NB4 (cell line): ENCODE data around the gene MTX1.
A peak's percentile ranks its signal among the peaks of the same experiment; 100 is the strongest.
"Not testable (repeated sequence)": the region's sequence is repeated elsewhere in the genome, so short reads cannot be mapped to it uniquely, and the experiment has no call there.

Source experiments
- DNase-seq: peaks from one replicate; pipeline ENCODE4 v3.0.0; 2010; ENCODE audit warnings: low read depth
- H3K4me3 ChIP-seq: one replicate; pipeline ENCODE4 v1.5.1; 2011; ENCODE audit warnings: mild to moderate bottlenecking, low read depth, low read length, moderate library complexity
- MYC ChIP-seq: IDR thresholded peaks from 2 replicates; pipeline ENCODE4 v1.6.1; 2011; ENCODE audit warnings: low read depth, low read length
- POLR2A ChIP-seq: IDR thresholded peaks from 2 replicates; pipeline ENCODE4 v1.6.1; 2011; ENCODE audit warnings: mild to moderate bottlenecking; ENCODE audit not compliant: insufficient read length; ENCODE audit errors: extremely low read depth
- TF ChIP-seq, protein P1 (sequence below): IDR thresholded peaks from 2 replicates; pipeline ENCODE4 v1.6.1; 2011; ENCODE audit warnings: low read depth, low read length
- TF ChIP-seq, protein P2 (sequence below): IDR thresholded peaks from one replicate; pipeline ENCODE4 v1.5.1; 2012; ENCODE audit warnings: low read depth, low read length

MTX1 gene

DNA sequence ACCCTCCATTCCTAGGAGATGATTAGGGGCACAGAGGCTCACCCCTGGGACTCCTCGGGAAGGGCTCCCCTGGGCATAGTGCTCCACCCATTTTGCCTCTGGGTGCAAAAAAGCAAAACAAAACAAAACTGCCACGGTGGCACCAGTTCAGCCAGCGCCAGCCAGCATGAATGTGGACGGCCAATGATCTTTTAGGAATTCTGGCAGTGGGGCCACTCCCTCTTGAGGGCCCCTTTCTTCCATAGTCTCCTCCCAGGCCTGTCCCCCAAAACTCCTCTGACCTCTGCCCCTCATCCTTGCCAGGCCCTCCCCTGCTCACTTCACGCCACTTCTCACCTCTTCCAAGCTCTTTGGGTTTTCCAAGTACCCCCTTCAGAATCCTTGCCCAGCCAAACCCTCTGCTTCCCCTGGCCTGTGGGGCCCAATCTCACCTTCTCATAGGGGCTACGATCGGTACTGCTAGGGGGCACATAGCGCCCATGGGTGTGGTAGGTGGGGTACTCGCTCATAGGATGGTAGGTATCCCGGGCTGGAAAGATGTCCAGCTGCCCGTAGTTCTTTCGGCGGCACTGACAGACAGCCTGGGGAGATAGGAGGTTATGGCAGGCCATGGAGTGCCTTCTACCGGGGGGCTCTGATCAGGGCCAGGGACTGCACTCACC lies 21.6 kb upstream of the MTX1 start:
- TF ChIP-seq MYC = no peak
- TF ChIP-seq POLR2A = no peak
- TF ChIP-seq, protein P1, sequence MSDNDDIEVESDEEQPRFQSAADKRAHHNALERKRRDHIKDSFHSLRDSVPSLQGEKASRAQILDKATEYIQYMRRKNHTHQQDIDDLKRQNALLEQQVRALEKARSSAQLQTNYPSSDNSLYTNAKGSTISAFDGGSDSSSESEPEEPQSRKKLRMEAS = no peak
- TF ChIP-seq, protein P2, sequence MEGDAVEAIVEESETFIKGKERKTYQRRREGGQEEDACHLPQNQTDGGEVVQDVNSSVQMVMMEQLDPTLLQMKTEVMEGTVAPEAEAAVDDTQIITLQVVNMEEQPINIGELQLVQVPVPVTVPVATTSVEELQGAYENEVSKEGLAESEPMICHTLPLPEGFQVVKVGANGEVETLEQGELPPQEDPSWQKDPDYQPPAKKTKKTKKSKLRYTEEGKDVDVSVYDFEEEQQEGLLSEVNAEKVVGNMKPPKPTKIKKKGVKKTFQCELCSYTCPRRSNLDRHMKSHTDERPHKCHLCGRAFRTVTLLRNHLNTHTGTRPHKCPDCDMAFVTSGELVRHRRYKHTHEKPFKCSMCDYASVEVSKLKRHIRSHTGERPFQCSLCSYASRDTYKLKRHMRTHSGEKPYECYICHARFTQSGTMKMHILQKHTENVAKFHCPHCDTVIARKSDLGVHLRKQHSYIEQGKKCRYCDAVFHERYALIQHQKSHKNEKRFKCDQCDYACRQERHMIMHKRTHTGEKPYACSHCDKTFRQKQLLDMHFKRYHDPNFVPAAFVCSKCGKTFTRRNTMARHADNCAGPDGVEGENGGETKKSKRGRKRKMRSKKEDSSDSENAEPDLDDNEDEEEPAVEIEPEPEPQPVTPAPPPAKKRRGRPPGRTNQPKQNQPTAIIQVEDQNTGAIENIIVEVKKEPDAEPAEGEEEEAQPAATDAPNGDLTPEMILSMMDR = no peak
- H3K4me3 ChIP-seq = no peak overlapping the region
- DNase-seq = no peak

DNA sequence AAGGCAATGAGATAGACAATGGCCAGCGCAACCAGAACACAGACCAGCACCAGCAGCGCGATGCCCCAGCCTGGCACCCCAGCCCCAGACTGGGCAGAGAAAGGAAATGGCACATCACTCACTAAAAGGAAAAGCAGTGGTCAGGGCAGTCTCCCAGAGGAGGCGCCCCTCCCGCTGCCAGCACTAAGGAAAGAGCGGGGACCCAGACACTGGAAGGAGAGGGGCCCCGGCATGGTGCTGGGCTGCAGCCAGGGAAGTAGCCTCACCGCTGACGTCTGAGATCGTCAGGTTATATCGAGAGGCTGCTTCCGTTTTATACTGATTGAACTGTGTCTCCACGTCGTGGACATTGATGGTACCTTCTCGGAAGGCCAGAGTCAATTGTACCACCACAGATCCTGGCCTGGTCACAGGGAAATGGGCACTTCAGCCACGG lies 21.0 kb upstream of the MTX1 start:
- no peak for TF ChIP-seq MYC
- TF ChIP-seq, protein P1 = no peak
- TF ChIP-seq POLR2A = no peak
- TF ChIP-seq, protein P2 = no peak
- H3K4me3 ChIP-seq = no peak overlapping the region
- no peak for DNase-seq

DNA sequence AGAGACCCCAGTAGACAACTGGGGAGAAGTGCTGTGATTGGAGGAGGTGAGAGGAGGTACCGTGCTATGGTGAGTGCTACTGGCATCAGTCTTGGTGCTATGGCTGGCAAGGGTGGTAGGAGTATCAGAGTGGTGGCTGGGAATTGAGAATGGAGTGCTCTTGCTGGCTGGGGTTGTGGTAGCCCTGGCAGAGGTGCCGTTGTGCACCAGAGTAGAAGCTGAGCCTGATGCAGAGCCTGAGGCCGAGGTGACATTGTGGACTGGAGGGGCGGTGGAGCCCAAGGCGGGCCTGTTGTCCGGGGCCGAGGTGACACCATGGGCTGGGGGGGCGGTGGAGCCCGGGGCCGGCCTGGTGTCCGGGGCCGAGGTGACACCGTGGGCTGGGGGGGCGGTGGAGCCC lies 20.2 kb upstream of the MTX1 start:
- DNase-seq = no peak
- no peak overlapping the region for H3K4me3 ChIP-seq
- TF ChIP-seq, protein P1 = no peak
- TF ChIP-seq POLR2A (no peak), MYC (no peak)
- TF ChIP-seq, protein P2 = no peak

DNA sequence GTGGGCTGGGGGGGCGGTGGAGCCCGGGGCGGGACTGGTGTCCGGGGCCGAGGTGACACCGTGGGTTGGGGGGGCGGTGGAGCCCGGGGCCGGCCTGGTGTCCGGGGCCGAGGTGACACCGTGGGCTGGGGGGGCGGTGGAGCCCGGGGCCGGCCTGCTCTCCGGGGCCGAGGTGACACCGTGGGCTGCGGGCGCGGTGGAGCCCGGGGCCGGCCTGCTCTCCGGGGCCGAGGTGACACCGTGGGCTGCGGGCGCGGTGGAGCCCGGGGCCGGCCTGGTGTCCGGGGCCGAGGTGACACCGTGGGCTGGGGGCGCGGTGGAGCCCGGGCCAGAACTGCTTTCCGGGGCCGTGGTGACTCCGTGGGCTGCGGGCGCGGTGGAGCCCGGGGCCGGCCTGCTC lies 18.6 kb upstream of the MTX1 start:
- not testable (repeated sequence) for H3K4me3 ChIP-seq

DNA sequence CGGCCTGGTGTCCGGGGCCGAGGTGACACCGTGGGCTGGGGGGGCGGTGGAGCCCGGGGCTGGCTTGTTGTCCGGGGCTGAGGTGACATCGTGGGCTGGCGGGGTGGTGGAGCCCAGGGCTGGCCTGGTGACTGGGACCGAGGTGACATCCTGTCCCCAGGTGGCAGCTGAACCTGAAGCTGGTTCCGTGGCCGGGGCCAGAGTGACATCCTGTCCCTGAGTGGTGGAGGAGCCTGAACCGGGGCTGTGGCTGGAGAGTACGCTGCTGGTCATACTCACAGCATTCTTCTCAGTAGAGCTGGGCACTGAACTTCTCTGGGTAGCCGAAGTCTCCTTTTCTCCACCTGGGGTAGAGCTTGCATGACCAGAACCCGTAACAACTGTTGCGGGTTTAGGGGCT lies 16.6 kb upstream of the MTX1 start:
- TF ChIP-seq, protein P2 = no peak
- TF ChIP-seq, protein P1 = no peak
- no peak overlapping the region for H3K4me3 ChIP-seq
- no peak for DNase-seq

More for the DNA sequence above, 18.6 kb upstream of the MTX1 start:
- not testable (repeated sequence) for DNase-seq

DNA sequence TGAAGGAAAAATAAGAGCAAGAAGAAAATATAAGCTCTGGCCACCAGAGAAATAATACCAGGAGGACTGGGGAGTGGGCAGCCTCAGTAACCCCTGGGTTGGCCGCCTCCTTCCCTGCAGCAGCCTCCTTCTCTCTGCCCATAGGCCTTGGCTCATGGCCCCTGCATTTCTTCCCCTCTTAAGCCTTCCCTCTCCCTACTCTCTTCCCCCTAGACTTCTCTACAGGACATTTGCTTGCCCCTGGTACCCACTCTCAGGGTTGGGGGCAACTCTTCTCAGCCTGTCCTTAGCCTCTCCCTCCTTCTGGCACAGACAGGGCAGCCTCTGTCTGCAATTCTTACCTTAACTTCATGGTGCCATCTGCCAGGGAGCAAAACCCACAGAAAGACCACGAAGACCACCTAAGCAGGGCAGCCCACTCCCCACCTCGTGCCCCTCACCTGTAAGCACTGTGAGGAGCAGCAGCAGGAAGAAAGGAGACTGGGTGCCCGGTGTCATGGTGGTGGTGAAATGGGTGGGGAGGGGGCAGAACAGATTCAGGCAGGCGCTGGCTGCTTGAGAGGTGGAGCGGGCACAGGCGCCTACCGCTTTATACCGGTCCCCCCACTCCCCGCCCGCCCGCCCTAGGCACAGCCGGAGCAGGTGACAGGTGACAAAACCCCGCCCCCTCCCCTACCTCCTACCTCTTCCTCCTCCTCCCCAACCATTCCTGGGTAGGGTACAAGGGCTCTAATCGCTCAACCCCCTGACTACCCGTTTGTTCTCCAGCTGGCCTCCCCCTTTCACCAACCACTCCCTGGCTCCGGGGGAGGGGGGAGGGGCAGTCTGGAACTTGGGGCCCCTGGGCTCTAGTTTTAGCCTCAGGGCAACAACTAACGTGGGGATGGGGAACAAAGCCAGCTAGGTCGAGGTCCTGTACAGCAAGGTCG lies 15.9 kb upstream of the MTX1 start:
- peak; percentile 50 for DNase-seq
- TF ChIP-seq MYC = no peak; the same call in 1 of the 2 replicates
- TF ChIP-seq POLR2A = no peak
- TF ChIP-seq, protein P2 = no peak
- TF ChIP-seq, protein P1 = no peak
- peak overlapping the region; percentile 60 for H3K4me3 ChIP-seq
